CD14-positive monocyte (primary cell): Measurements from ENCODE around the gene ORAI1. TPM values are rescaled to one million over a fixed set of nuclear protein-coding genes. Genes with fewer than 3 reads are reported as not detected.
"Not testable (repeated sequence)": the region's sequence is repeated elsewhere in the genome, so short reads cannot be mapped to it uniquely, and the experiment has no call there.

Experiments used
- DNase-seq, 3 donors: peaks; one replicate each; pipeline ENCODE4 v3.0.0-alpha.2; 2011 to 2022
- H2AFZ ChIP-seq: 2 replicates; pipeline ENCODE4 v1.6.0; 2012; ENCODE audit warnings: mild to moderate bottlenecking, low read depth, low read length, inconsistent platforms; ENCODE audit not compliant: insufficient read depth, poor library complexity, severe bottlenecking
- H3K27ac ChIP-seq, 2 donors: 1 replicate in 1 of 2; 2 replicates in 1 of 2; pipeline ENCODE4 v1.5.1; 2012 to 2013; ENCODE audit warnings: low read length in 2 of 2, control low read depth in 1 of 2, inconsistent platforms in 1 of 2, low read depth in 1 of 2, mild to moderate bottlenecking in 1 of 2
- H3K27me3 ChIP-seq, 2 donors: one replicate each; pipeline versions ENCODE4 v1.6.0 to v1.6.1; 2011 to 2013; ENCODE audit warnings: low read length in 2 of 2; ENCODE audit not compliant: control insufficient read depth in 2 of 2, insufficient read depth in 2 of 2
- H3K36me3 ChIP-seq, 2 donors: replicated peaks in 1 of 2; 1 replicate in 1 of 2; 2 replicates in 1 of 2; pipeline versions ENCODE4 v1.5.1 to v1.6.1; 2012 to 2013; ENCODE audit warnings: low read length in 2 of 2, control low read depth in 1 of 2, inconsistent platforms in 1 of 2, mild to moderate bottlenecking in 1 of 2; ENCODE audit not compliant: insufficient read depth in 2 of 2, control insufficient read depth in 1 of 2
- H3K4me1 ChIP-seq, 2 donors: 1 replicate in 1 of 2; 2 replicates in 1 of 2; pipeline versions ENCODE4 v1.5.1 to v1.6.1; 2012 to 2013; ENCODE audit warnings: low read length in 2 of 2, control low read depth in 1 of 2, inconsistent platforms in 1 of 2, mild to moderate bottlenecking in 1 of 2, moderate library complexity in 1 of 2; ENCODE audit not compliant: insufficient read depth in 2 of 2, control insufficient read depth in 1 of 2
- H3K4me2 ChIP-seq: replicated peaks from 2 replicates; pipeline ENCODE3; 2012; ENCODE audit warnings: low read length, moderate library complexity, mild to moderate bottlenecking; ENCODE audit not compliant: poor library complexity, severe bottlenecking; ENCODE audit errors: extremely low read depth
- H3K4me3 ChIP-seq, 3 experiments: fragments of 200-600 bp in 1 of 3; sonication (generic) in 1 of 3; replicated peaks in 1 of 3; 1 replicate in 2 of 3; 2 replicates in 1 of 3; pipeline ENCODE4 v1.5.1; 2011 to 2013; ENCODE audit warnings: low read length in 3 of 3, mild to moderate bottlenecking in 3 of 3, control low read depth in 2 of 3, low read depth in 2 of 3, inconsistent platforms in 1 of 3, moderate library complexity in 1 of 3
- H3K79me2 ChIP-seq: 2 replicates; pipeline ENCODE4 v1.6.0; 2012; ENCODE audit warnings: mild to moderate bottlenecking, control low read depth, inconsistent platforms, low read length, moderate library complexity; ENCODE audit not compliant: insufficient read depth
- H3K9ac ChIP-seq: 2 replicates; pipeline ENCODE4 v1.6.0; 2017; ENCODE audit warnings: low read length, mild to moderate bottlenecking; ENCODE audit not compliant: insufficient read depth, poor library complexity, severe bottlenecking
- H3K9me3 ChIP-seq, 2 donors: replicated peaks in 1 of 2; 1 replicate in 1 of 2; 2 replicates in 1 of 2; pipeline versions ENCODE4 v1.5.1 to v1.6.1; 2012 to 2013; ENCODE audit warnings: low read length in 2 of 2, control low read depth in 1 of 2; ENCODE audit not compliant: control insufficient read depth in 1 of 2, insufficient read depth in 1 of 2
- H4K20me1 ChIP-seq: 2 replicates; pipeline ENCODE4 v1.6.0; 2012; ENCODE audit warnings: mild to moderate bottlenecking, low read length, control low read depth, moderate library complexity; ENCODE audit not compliant: insufficient read depth
- H3K27ac Mint-ChIP-seq, 7 donors: one replicate each; pipeline ENCODE4 v1.8.0; 2020; ENCODE audit warnings: mild to moderate bottlenecking in 7 of 7, mixed read lengths in 7 of 7, moderate library complexity in 6 of 7, inconsistent platforms in 2 of 7
- H3K27me3 Mint-ChIP-seq, 3 donors: one replicate each; pipeline ENCODE4 v1.8.0; 2021 to 2022; ENCODE audit warnings: low read depth in 3 of 3, mild to moderate bottlenecking in 3 of 3, mixed read lengths in 3 of 3, moderate library complexity in 3 of 3, inconsistent platforms in 1 of 3
- H3K36me3 Mint-ChIP-seq, 2 donors: one replicate each; pipeline ENCODE4 v1.8.0; 2020; ENCODE audit warnings: mixed read lengths in 2 of 2, inconsistent platforms in 1 of 2, mild to moderate bottlenecking in 1 of 2
- H3K4me1 Mint-ChIP-seq: one replicate; pipeline ENCODE4 v1.8.0; 2020; ENCODE audit warnings: mild to moderate bottlenecking, mixed read lengths
- H3K4me3 Mint-ChIP-seq, 2 donors: one replicate each; pipeline ENCODE4 v1.8.0; 2020; ENCODE audit warnings: mild to moderate bottlenecking in 2 of 2, mixed read lengths in 2 of 2, moderate library complexity in 1 of 2
- H3K9me3 Mint-ChIP-seq, 7 donors: one replicate each; pipeline ENCODE4 v1.8.0; 2020 to 2022; ENCODE audit warnings: mixed read lengths in 7 of 7, mild to moderate bottlenecking in 6 of 7, moderate library complexity in 6 of 7, inconsistent platforms in 2 of 7
- CTCF ChIP-seq: fragments of 200-600 bp; IDR thresholded peaks from one replicate; pipeline ENCODE4 v1.8.0; 2022; ENCODE audit warnings: antibody characterized with exemption, mild to moderate bottlenecking
- WGBS: methylation state at CpG from one replicate; pipeline ENCODE4 v1.1.5; 2013; ENCODE audit warnings: missing lambda C conversion rate; ENCODE audit not compliant: insufficient coverage; 5-methylcytosine and 5-hydroxymethylcytosine counted together
- intact Hi-C, 2 donors: fragments of 100-400 bp; cut with micrococcal nuclease; formaldehyde crosslinking; loops; one replicate each; pipeline versions ENCODE4 v1.15.0 to v1.15.1; 2023
- polyA plus RNA-seq, 3 donors: library from polyadenylated mRNA; depleted of rRNA in 1 of 3; unstranded in 2 of 3; stranded (reverse) in 1 of 3; fragments of 300-500 nt in 2 of 3; fragments of >200 nt in 1 of 3; fragmentation: Illumina TruSeq in 2 of 3; gene quantifications; 1 replicate in 2 of 3; 2 replicates in 1 of 3; pipeline ENCODE4 v1.2.3, GENCODE V29; 2012 to 2021

ORAI1 gene
- polyA plus RNA-seq, 3 donors: 36.4 to 77.9 (median 54.6) TPM

GRCh38 chr12:121661353-121662105 is 35.2 kb downstream of the ORAI1 start:
- H3K4me3 Mint-ChIP-seq, H3K4me3 ChIP-seq, H2AFZ ChIP-seq, H3K9me3 Mint-ChIP-seq, H3K36me3 Mint-ChIP-seq, H3K27ac ChIP-seq, H3K27me3 Mint-ChIP-seq, H4K20me1 ChIP-seq, H3K36me3 ChIP-seq, H3K4me2 ChIP-seq, H3K27me3 ChIP-seq, H3K9me3 ChIP-seq, H3K9ac ChIP-seq, DNase-seq: not testable (repeated sequence)
- peaks cover 73% of the 10 kb centered on the region for H3K4me1 Mint-ChIP-seq
- H3K4me1 ChIP-seq: peaks cover 66 to 78% of the 10 kb centered on the region in 2 donors
- peak overlapping the region in 4 of 7 donors; percentile 50 to 74 (median 56) for H3K27ac Mint-ChIP-seq
- intact Hi-C loops: loop anchor here (5.0 kb wide), 1 partner anchor 34 kb away; the partner anchor contains the start of gene ORAI1 (in 2 of the 2)
- WGBS: 89% methylated on average over 8 of the region's 11 CpGs
- H3K79me2 ChIP-seq: peaks cover 20% of the 10 kb centered on the region

- Histone ChIP-seq H3K36me3 (peaks cover 0 to 2% of the 10 kb centered on the region in 2 donors), H3K27me3 (no peaks in the 10 kb centered on the region), H3K27ac (peak overlapping the region; percentile 81 to 96), H3K79me2 (peaks cover 23% of the 10 kb centered on the region), H3K4me2 (peak overlapping the region; percentile 81), H4K20me1 (no peaks in the 10 kb centered on the region), H3K4me3 (peak overlapping the region; percentile 12 to 93 (median 88)), H3K4me1 (peaks cover 62 to 77% of the 10 kb centered on the region in 2 donors), H3K9ac (peak overlapping the region; percentile 81), H3K9me3 (no peaks in the 10 kb centered on the region), H2AFZ (peak overlapping the region; percentile 85)
- no peak for DNase-seq
- Mint-ChIP-seq H3K27me3 (peaks cover 0 to 3% (median 0%) of the 10 kb centered on the region in 3 donors), H3K4me3 (peak overlapping the region; percentile 93 to 100), H3K4me1 (peaks cover 72% of the 10 kb centered on the region), H3K36me3 (peaks cover 4 to 10% of the 10 kb centered on the region in 2 donors), H3K9me3 (peaks cover 0 to 2% (median 0%) of the 10 kb centered on the region in 7 donors), H3K27ac (peak overlapping the region; percentile 84 to 99 (median 99))
- no CpG with 5 or more reads among the region's 3 CpGs for WGBS
- intact Hi-C loops: loop anchor here (5.0 kb wide), 1 partner anchor 36 kb away; the partner anchor contains the start of gene ORAI1 (in 2 of the 2)
- TF ChIP-seq CTCF: no peak
Observed at GRCh38 chr12:121663610-121663929, 37.2 kb downstream of the ORAI1 start.

- not testable (repeated sequence) for H3K9ac ChIP-seq, H3K36me3 ChIP-seq, H3K4me3 Mint-ChIP-seq, H3K9me3 ChIP-seq, H3K27me3 ChIP-seq, H3K4me3 ChIP-seq, H4K20me1 ChIP-seq, H3K9me3 Mint-ChIP-seq, H2AFZ ChIP-seq, H3K27me3 Mint-ChIP-seq
- peak overlapping the region in 1 of 2 donors; percentile 48 for H3K27ac ChIP-seq
- peaks cover 55% of the 10 kb centered on the region for H3K4me1 Mint-ChIP-seq
- peak in 2 of 3 donors; percentile 16 to 63 for DNase-seq
- H3K4me2 ChIP-seq: peak overlapping the region; percentile 21
- intact Hi-C loops: loop anchor here in 1 of 2 donors (5.0 kb wide), 1 partner anchor 170 kb away; no protein-coding TSS in a partner anchor
- peaks cover 30% of the 10 kb centered on the region for H3K79me2 ChIP-seq
- peaks cover 10 to 15% of the 10 kb centered on the region in 2 donors for H3K36me3 Mint-ChIP-seq
- peaks cover 44 to 56% of the 10 kb centered on the region in 2 donors for H3K4me1 ChIP-seq
- H3K27ac Mint-ChIP-seq: peak overlapping the region; percentile 70 to 88 (median 79)
- WGBS: 99% methylated on average over 4 of the region's 6 CpGs
Observed at GRCh38 chr12:121666829-121667228, 40.5 kb downstream of the ORAI1 start.
